Keratinocyte (primary cell): ENCODE results near the gene CDC42EP4.

ENCODE experiments used
- CTCF ChIP-seq, 3 experiments: IDR thresholded peaks in 1 of 3; conservative IDR thresholded peaks in 1 of 3; optimal IDR thresholded peaks in 1 of 3; 2 replicates in 2 of 3; 3 replicates in 1 of 3; pipeline versions ENCODE3 to v1.5.1; 2011; ENCODE audit warnings: low read length in 3 of 3, mild to moderate bottlenecking in 3 of 3, moderate library complexity in 2 of 3, control low read depth in 1 of 3, inconsistent platforms in 1 of 3; ENCODE audit not compliant: insufficient read depth in 2 of 3; ENCODE audit errors: extremely low read depth in 1 of 3
- EZH2 ChIP-seq: IDR thresholded peaks from one replicate; pipeline ENCODE4 v1.6.1; 2012; ENCODE audit warnings: inconsistent platforms, mild to moderate bottlenecking, low read length, moderate library complexity

GRCh38 chr17:73262676-73263642 lies 48.8 kb downstream of the CDC42EP4 start:
- no peak for TF ChIP-seq CTCF (optimal IDR thresholded peaks at IDR 0.05 in 1 of 3, IDR thresholded peaks at IDR 0.05 in 1 of 3, conservative IDR thresholded peaks at IDR 0.05 in 1 of 3; ENCODE audit: extremely low read depth in 1 of 3, insufficient read depth in 2 of 3, low read length in 3 of 3)
- no peak for TF ChIP-seq EZH2
